Endodermal cell (in vitro differentiated cells): ENCODE results near the gene MCM6. TPM values are rescaled to one million over a fixed set of nuclear protein-coding genes. Genes with fewer than 3 reads are reported as not detected.
A peak's percentile ranks its signal among the peaks of the same experiment; 100 is the strongest.

Source experiments
- DNase-seq: peaks from one replicate; pipeline ENCODE4 v3.0.0-alpha.2; 2017
- H3K27ac ChIP-seq: 2 replicates; pipeline ENCODE4 v1.5.1; 2013; ENCODE audit warnings: mild to moderate bottlenecking, low read depth, low read length, moderate library complexity
- H3K27me3 ChIP-seq: 2 replicates; pipeline ENCODE4 v1.6.1; 2013; ENCODE audit warnings: mild to moderate bottlenecking, low read length, moderate library complexity; ENCODE audit not compliant: insufficient read depth, control insufficient read depth, poor library complexity, severe bottlenecking
- H3K36me3 ChIP-seq: 2 replicates; pipeline ENCODE4 v1.7.0; 2013; ENCODE audit warnings: mild to moderate bottlenecking, low read length, moderate library complexity; ENCODE audit not compliant: control insufficient read depth, insufficient read depth
- H3K4me1 ChIP-seq: one replicate; pipeline ENCODE4 v1.7.0; 2013; ENCODE audit warnings: low read length; ENCODE audit not compliant: control insufficient read depth, insufficient read depth
- H3K4me3 ChIP-seq: 2 replicates; pipeline ENCODE4 v1.5.1; 2013; ENCODE audit warnings: mild to moderate bottlenecking, low read length, moderate library complexity
- H3K9ac ChIP-seq: 2 replicates; pipeline ENCODE4 v1.6.1; 2013; ENCODE audit warnings: mild to moderate bottlenecking, low read length, moderate library complexity; ENCODE audit not compliant: poor library complexity, severe bottlenecking; ENCODE audit errors: extremely low read depth
- H3K9me3 ChIP-seq: 2 replicates; pipeline ENCODE4 v1.6.1; 2013; ENCODE audit warnings: mild to moderate bottlenecking, low read length, moderate library complexity; ENCODE audit not compliant: control insufficient read depth
- H3K27ac Mint-ChIP-seq: 2 replicates; pipeline ENCODE4 v1.8.0; 2020; ENCODE audit warnings: mixed read lengths
- H3K27me3 Mint-ChIP-seq: 2 replicates; pipeline ENCODE4 v1.8.0; 2021; ENCODE audit warnings: mild to moderate bottlenecking, mixed read lengths; ENCODE audit not compliant: insufficient read depth
- H3K36me3 Mint-ChIP-seq: 2 replicates; pipeline ENCODE4 v1.8.0; 2020; ENCODE audit warnings: low read depth, mixed read lengths
- H3K4me1 Mint-ChIP-seq: 2 replicates; pipeline ENCODE4 v1.8.0; 2020; ENCODE audit warnings: mixed read lengths
- H3K4me3 Mint-ChIP-seq: 2 replicates; pipeline ENCODE4 v1.8.0; 2020; ENCODE audit warnings: mild to moderate bottlenecking, moderate library complexity, mixed read lengths
- H3K9me3 Mint-ChIP-seq: 2 replicates; pipeline ENCODE4 v1.8.0; 2020; ENCODE audit warnings: mild to moderate bottlenecking, mixed read lengths
- WGBS, 2 experiments: methylation state at CpG; one replicate each; pipeline versions ENCODE4 v1.1.5 to v1.1.7; 2013; ENCODE audit warnings: missing lambda C conversion rate in 2 of 2, mixed read lengths in 1 of 2; ENCODE audit not compliant: insufficient coverage in 1 of 2, insufficient read length in 1 of 2; 5-methylcytosine and 5-hydroxymethylcytosine counted together
- total RNA-seq, 2 donors: library from RNA; stranded (reverse); fragmentation: NEBNext Ultra II Directional in 1 of 2; extraction: Animal tissue kit (Norgen Biotek cat#: 25700) in 1 of 2; gene quantifications; 2 replicates in 1 of 2; 3 replicates in 1 of 2; pipeline ENCODE4 v1.2.1, GENCODE V29; 2021
- TF ChIP-seq, protein P1 (sequence below): fragments of 200-600 bp; sonication (generic); conservative IDR thresholded peaks from 2 replicates; pipeline ENCODE4 v1.5.0; 2021; ENCODE audit warnings: antibody characterized with exemption, mild to moderate bottlenecking

The MCM6 gene
- total RNA-seq, 2 donors from 2014 or later, result 140 to 141 TPM

DNA sequence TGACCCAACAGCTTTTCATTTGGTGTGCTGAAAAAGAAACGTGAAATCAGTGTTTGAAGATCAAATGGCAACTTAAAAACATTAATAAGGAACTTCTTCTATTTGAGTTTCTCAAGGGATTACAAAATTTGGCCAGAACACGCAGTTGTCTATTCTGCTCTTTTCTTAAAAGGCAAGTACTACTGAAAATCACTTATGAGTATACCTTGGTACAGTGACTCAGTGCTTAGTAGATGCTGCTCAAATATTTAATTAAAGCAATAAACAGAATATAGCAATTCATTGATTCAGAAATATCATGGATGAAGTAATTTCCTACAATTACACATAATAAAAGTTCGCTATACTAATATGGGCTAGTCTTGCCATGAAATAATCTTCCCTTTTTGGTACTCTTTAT, 38.2 kb upstream of the MCM6 start:
- peaks cover 21% of the 10 kb centered on the region for H3K36me3 Mint-ChIP-seq
- DNase-seq, result no peak
- no peak overlapping the region for H3K27ac Mint-ChIP-seq
- H3K4me1 ChIP-seq, result no peaks in the 10 kb centered on the region
- no peaks in the 10 kb centered on the region for H3K27me3 Mint-ChIP-seq
- peaks cover 51% of the 10 kb centered on the region for H3K36me3 ChIP-seq
- H3K9ac ChIP-seq, result no peak overlapping the region
- H3K4me1 Mint-ChIP-seq, result no peaks in the 10 kb centered on the region
- H3K27ac ChIP-seq, result no peak overlapping the region
- H3K9me3 ChIP-seq, result no peaks in the 10 kb centered on the region
- H3K27me3 ChIP-seq, result no peaks in the 10 kb centered on the region
- no peaks in the 10 kb centered on the region for H3K9me3 Mint-ChIP-seq
- H3K4me3 ChIP-seq, result no peak overlapping the region
- TF ChIP-seq, protein P1, sequence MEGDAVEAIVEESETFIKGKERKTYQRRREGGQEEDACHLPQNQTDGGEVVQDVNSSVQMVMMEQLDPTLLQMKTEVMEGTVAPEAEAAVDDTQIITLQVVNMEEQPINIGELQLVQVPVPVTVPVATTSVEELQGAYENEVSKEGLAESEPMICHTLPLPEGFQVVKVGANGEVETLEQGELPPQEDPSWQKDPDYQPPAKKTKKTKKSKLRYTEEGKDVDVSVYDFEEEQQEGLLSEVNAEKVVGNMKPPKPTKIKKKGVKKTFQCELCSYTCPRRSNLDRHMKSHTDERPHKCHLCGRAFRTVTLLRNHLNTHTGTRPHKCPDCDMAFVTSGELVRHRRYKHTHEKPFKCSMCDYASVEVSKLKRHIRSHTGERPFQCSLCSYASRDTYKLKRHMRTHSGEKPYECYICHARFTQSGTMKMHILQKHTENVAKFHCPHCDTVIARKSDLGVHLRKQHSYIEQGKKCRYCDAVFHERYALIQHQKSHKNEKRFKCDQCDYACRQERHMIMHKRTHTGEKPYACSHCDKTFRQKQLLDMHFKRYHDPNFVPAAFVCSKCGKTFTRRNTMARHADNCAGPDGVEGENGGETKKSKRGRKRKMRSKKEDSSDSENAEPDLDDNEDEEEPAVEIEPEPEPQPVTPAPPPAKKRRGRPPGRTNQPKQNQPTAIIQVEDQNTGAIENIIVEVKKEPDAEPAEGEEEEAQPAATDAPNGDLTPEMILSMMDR, result no peak
- H3K4me3 Mint-ChIP-seq, result no peak overlapping the region
- 99 to 100% methylated on average over 1 to 3 of the region's 3 CpGs for WGBS, 2 experiments

DNA sequence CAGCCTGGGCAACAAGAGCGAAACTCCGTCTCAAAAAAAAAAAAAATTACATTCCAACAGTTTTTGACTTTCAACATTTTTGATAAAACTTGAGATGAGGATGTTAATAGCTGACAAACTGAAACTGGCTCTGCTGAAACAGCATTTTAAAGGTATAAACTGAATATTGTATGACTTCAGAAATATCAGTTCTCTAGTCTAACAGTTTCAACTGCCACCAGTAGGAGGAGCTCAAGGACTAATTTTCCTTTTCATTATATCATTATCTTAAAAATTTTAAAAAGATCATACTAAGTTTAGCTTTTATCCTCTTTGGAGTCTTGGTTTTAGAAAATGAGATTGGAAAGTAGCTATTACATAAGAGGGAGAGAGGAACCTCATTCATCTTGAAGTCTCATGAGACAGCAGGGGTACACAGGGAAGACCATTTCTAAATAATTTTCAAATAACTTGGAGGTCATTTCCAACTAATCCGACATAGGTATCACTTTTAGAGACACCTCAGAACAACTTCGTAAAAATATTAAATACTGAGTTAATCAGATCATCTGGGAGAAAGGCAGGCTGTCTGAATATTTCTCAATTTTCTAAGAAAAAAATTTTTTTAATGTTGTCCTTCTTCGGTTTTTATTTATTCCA, 37.6 kb upstream of the MCM6 start:
- Histone ChIP-seq H3K4me1 (no peaks in the 10 kb centered on the region), H3K9ac (no peak overlapping the region), H3K4me3 (no peak overlapping the region), H3K9me3 (no peaks in the 10 kb centered on the region), H3K36me3 (peaks cover 52% of the 10 kb centered on the region), H3K27ac (no peak overlapping the region), H3K27me3 (no peaks in the 10 kb centered on the region)
- peaks cover 23% of the 10 kb centered on the region for H3K36me3 Mint-ChIP-seq
- H3K9me3 Mint-ChIP-seq, result peaks cover under 1% of the 10 kb centered on the region
- no peak overlapping the region for H3K27ac Mint-ChIP-seq
- no peaks in the 10 kb centered on the region for H3K4me1 Mint-ChIP-seq
- no peak for DNase-seq
- no peaks in the 10 kb centered on the region for H3K27me3 Mint-ChIP-seq
- TF ChIP-seq, protein P1, result peak; percentile 93
- no peak overlapping the region for H3K4me3 Mint-ChIP-seq
- WGBS, 2 experiments, result 86 to 100% methylated on average over 3 to 4 of the region's 5 CpGs

DNA sequence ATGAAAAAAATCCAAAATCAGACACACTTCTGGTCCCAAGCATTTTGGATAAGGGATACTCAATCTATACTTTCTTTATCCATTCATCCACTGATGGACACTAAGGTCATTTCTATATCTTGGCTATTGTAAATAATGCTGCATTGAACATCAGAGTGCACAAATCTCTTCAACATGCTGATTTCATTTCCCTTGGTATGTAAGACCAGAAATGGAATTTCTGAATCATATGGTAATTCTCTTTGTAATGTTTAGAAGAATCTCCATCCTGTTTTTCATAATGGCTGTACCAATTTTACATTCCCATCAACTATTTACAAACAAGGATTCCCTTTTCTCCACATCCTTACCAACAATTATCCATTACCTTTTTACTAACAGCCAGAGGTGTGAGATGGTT, 33.7 kb upstream of the MCM6 start:
- no peaks in the 10 kb centered on the region for H3K4me1 Mint-ChIP-seq
- H3K9me3 ChIP-seq, result no peaks in the 10 kb centered on the region
- H3K4me1 ChIP-seq, result no peaks in the 10 kb centered on the region
- no peak for DNase-seq
- TF ChIP-seq, protein P1, result no peak
- H3K4me3 ChIP-seq, result no peak overlapping the region
- H3K36me3 ChIP-seq, result peaks cover 78% of the 10 kb centered on the region
- no peak overlapping the region for H3K9ac ChIP-seq
- no peaks in the 10 kb centered on the region for H3K27me3 Mint-ChIP-seq
- no peaks in the 10 kb centered on the region for H3K27me3 ChIP-seq
- H3K27ac Mint-ChIP-seq, result no peak overlapping the region
- H3K36me3 Mint-ChIP-seq, result peaks cover 46% of the 10 kb centered on the region
- no peak overlapping the region for H3K27ac ChIP-seq
- peaks cover 3% of the 10 kb centered on the region for H3K9me3 Mint-ChIP-seq
- H3K4me3 Mint-ChIP-seq, result no peak overlapping the region
